Left colon (tissue), 2 donors: ENCODE results near the gene CCNY. TPM values are rescaled to one million over a fixed set of nuclear protein-coding genes. Genes with fewer than 3 reads are reported as not detected.

ENCODE experiments used
- ATAC-seq: fragments of 200-7000 bp; cut with Tn5 transposase; one replicate; pipeline ENCODE4 v1.9.1; 2020; ENCODE audit warnings: mild to moderate bottlenecking, moderate library complexity
- DNase-seq, 2 donors: peaks; one replicate each; pipeline ENCODE4 v3.0.0-alpha.2; 2020
- intact Hi-C, 2 donors: fragments of 100-400 bp; cut with DNase I in 1 of 2; cut with micrococcal nuclease in 1 of 2; formaldehyde crosslinking; loops; one replicate each; pipeline versions ENCODE4 v1.11.2 to v1.14.0; 2022; cut with DNase I, micrococcal nuclease
- total RNA-seq, 2 donors: library from RNA; stranded (reverse); fragmentation: NEBNext Ultra II Directional; extraction: Animal tissue kit (Norgen Biotek cat#: 25700); gene quantifications; one replicate each; pipeline ENCODE4 v1.2.1, GENCODE V29; 2021
- donor health status: DM: no; HTN: no; CAD: no.
- donor health status: DM: yes; HTN: yes; CAD: no.

The CCNY gene
- total RNA-seq, 2 donors from 2014 or later = 51.6 to 78.0 TPM

- intact Hi-C loops = no loop called here
- no peak for DNase-seq
Measured at GRCh38 chr10:35437829-35438228, 101.5 kb downstream of the CCNY start.

GRCh38 chr10:35438718-35439571, 102.6 kb downstream of the CCNY start:
- ATAC-seq (no peak), DNase-seq (no peak)
- intact Hi-C loops = no loop called here

More at GRCh38 chr10:35437829-35438228, 101.5 kb downstream of the CCNY start:
- no peak for ATAC-seq

GRCh38 chr10:35440016-35440415, 103.7 kb downstream of the CCNY start:
- intact Hi-C loops = no loop called here
- DNase-seq = no peak
- ATAC-seq = no peak

GRCh38 chr10:35442028-35442427, 105.7 kb downstream of the CCNY start:
- DNase-seq = no peak
- no peak for ATAC-seq
- intact Hi-C loops = no loop called here

GRCh38 chr10:35442592-35442991, 106.3 kb downstream of the CCNY start:
- intact Hi-C loops = no loop called here
- ATAC-seq (no peak), DNase-seq (no peak)

- no peak for DNase-seq
- no peak for ATAC-seq
- intact Hi-C loops = no loop called here
Measured at GRCh38 chr10:35443858-35444257, 107.5 kb downstream of the CCNY start.

GRCh38 chr10:35445150-35445884, 109.0 kb downstream of the CCNY start:
- intact Hi-C loops = no loop called here

GRCh38 chr10:35446439-35446838, 110.1 kb downstream of the CCNY start:
- intact Hi-C loops = no loop called here
- DNase-seq (no peak), ATAC-seq (no peak)

More at GRCh38 chr10:35445150-35445884, 109.0 kb downstream of the CCNY start:
- DNase-seq (no peak), ATAC-seq (no peak)

- intact Hi-C loops = no loop called here
Measured at GRCh38 chr10:35447693-35448407, 111.5 kb downstream of the CCNY start.

GRCh38 chr10:35448687-35449662, 112.7 kb downstream of the CCNY start:
- DNase-seq = no peak
- peak; percentile 48 for ATAC-seq
- intact Hi-C loops = no loop called here

More at GRCh38 chr10:35447693-35448407, 111.5 kb downstream of the CCNY start:
- ATAC-seq (peak; percentile 92), DNase-seq (peak in 1 of 2 donors; percentile 31)

GRCh38 chr10:35449944-35450343, 113.6 kb downstream of the CCNY start:
- no peak for DNase-seq
- no peak for ATAC-seq
- intact Hi-C loops = no loop called here

GRCh38 chr10:35451151-35452016, 115.1 kb downstream of the CCNY start:
- intact Hi-C loops = no loop called here
- ATAC-seq (no peak), DNase-seq (no peak)

- ATAC-seq = no peak
- intact Hi-C loops = no loop called here
- DNase-seq = no peak
Measured at GRCh38 chr10:35452171-35452570, 115.9 kb downstream of the CCNY start.

GRCh38 chr10:35452847-35453246, 116.5 kb downstream of the CCNY start:
- DNase-seq = no peak
- intact Hi-C loops = no loop called here
- ATAC-seq = no peak

- DNase-seq (no peak), ATAC-seq (no peak)
- intact Hi-C loops = no loop called here
Measured at GRCh38 chr10:35453855-35454532, 117.7 kb downstream of the CCNY start.

- ATAC-seq (no peak), DNase-seq (no peak)
- intact Hi-C loops = no loop called here
Measured at GRCh38 chr10:35456153-35456720, 119.9 kb downstream of the CCNY start.

- ATAC-seq = no peak
Measured at GRCh38 chr10:35456784-35457183, 120.5 kb downstream of the CCNY start.

More at GRCh38 chr10:35456784-35457183, 120.5 kb downstream of the CCNY start:
- no peak for DNase-seq
- intact Hi-C loops = no loop called here
